CD14-positive monocyte (primary cell): ENCODE results near the gene MRPL40. TPM values are rescaled to one million over a fixed set of nuclear protein-coding genes. Genes with fewer than 3 reads are reported as not detected.

Experiments used
- DNase-seq, 3 donors: peaks; one replicate each; pipeline ENCODE4 v3.0.0-alpha.2; 2011 to 2022
- H2AFZ ChIP-seq: 2 replicates; pipeline ENCODE4 v1.6.0; 2012; ENCODE audit warnings: mild to moderate bottlenecking, low read depth, low read length, inconsistent platforms; ENCODE audit not compliant: insufficient read depth, poor library complexity, severe bottlenecking
- H3K27ac ChIP-seq, 2 donors: 1 replicate in 1 of 2; 2 replicates in 1 of 2; pipeline ENCODE4 v1.5.1; 2012 to 2013; ENCODE audit warnings: low read length in 2 of 2, control low read depth in 1 of 2, inconsistent platforms in 1 of 2, low read depth in 1 of 2, mild to moderate bottlenecking in 1 of 2
- H3K27me3 ChIP-seq, 2 donors: one replicate each; pipeline versions ENCODE4 v1.6.0 to v1.6.1; 2011 to 2013; ENCODE audit warnings: low read length in 2 of 2; ENCODE audit not compliant: control insufficient read depth in 2 of 2, insufficient read depth in 2 of 2
- H3K36me3 ChIP-seq, 2 donors: replicated peaks in 1 of 2; 1 replicate in 1 of 2; 2 replicates in 1 of 2; pipeline versions ENCODE4 v1.5.1 to v1.6.1; 2012 to 2013; ENCODE audit warnings: low read length in 2 of 2, control low read depth in 1 of 2, inconsistent platforms in 1 of 2, mild to moderate bottlenecking in 1 of 2; ENCODE audit not compliant: insufficient read depth in 2 of 2, control insufficient read depth in 1 of 2
- H3K4me1 ChIP-seq, 2 donors: 1 replicate in 1 of 2; 2 replicates in 1 of 2; pipeline versions ENCODE4 v1.5.1 to v1.6.1; 2012 to 2013; ENCODE audit warnings: low read length in 2 of 2, control low read depth in 1 of 2, inconsistent platforms in 1 of 2, mild to moderate bottlenecking in 1 of 2, moderate library complexity in 1 of 2; ENCODE audit not compliant: insufficient read depth in 2 of 2, control insufficient read depth in 1 of 2
- H3K4me2 ChIP-seq: replicated peaks from 2 replicates; pipeline ENCODE3; 2012; ENCODE audit warnings: low read length, moderate library complexity, mild to moderate bottlenecking; ENCODE audit not compliant: poor library complexity, severe bottlenecking; ENCODE audit errors: extremely low read depth
- H3K4me3 ChIP-seq, 3 experiments: fragments of 200-600 bp in 1 of 3; sonication (generic) in 1 of 3; replicated peaks in 1 of 3; 1 replicate in 2 of 3; 2 replicates in 1 of 3; pipeline ENCODE4 v1.5.1; 2011 to 2013; ENCODE audit warnings: low read length in 3 of 3, mild to moderate bottlenecking in 3 of 3, control low read depth in 2 of 3, low read depth in 2 of 3, inconsistent platforms in 1 of 3, moderate library complexity in 1 of 3
- H3K79me2 ChIP-seq: 2 replicates; pipeline ENCODE4 v1.6.0; 2012; ENCODE audit warnings: mild to moderate bottlenecking, control low read depth, inconsistent platforms, low read length, moderate library complexity; ENCODE audit not compliant: insufficient read depth
- H3K9ac ChIP-seq: 2 replicates; pipeline ENCODE4 v1.6.0; 2017; ENCODE audit warnings: low read length, mild to moderate bottlenecking; ENCODE audit not compliant: insufficient read depth, poor library complexity, severe bottlenecking
- H3K9me3 ChIP-seq, 2 donors: replicated peaks in 1 of 2; 1 replicate in 1 of 2; 2 replicates in 1 of 2; pipeline versions ENCODE4 v1.5.1 to v1.6.1; 2012 to 2013; ENCODE audit warnings: low read length in 2 of 2, control low read depth in 1 of 2; ENCODE audit not compliant: control insufficient read depth in 1 of 2, insufficient read depth in 1 of 2
- H4K20me1 ChIP-seq: 2 replicates; pipeline ENCODE4 v1.6.0; 2012; ENCODE audit warnings: mild to moderate bottlenecking, low read length, control low read depth, moderate library complexity; ENCODE audit not compliant: insufficient read depth
- H3K27ac Mint-ChIP-seq, 7 donors: one replicate each; pipeline ENCODE4 v1.8.0; 2020; ENCODE audit warnings: mild to moderate bottlenecking in 7 of 7, mixed read lengths in 7 of 7, moderate library complexity in 6 of 7, inconsistent platforms in 2 of 7
- H3K27me3 Mint-ChIP-seq, 3 donors: one replicate each; pipeline ENCODE4 v1.8.0; 2021 to 2022; ENCODE audit warnings: low read depth in 3 of 3, mild to moderate bottlenecking in 3 of 3, mixed read lengths in 3 of 3, moderate library complexity in 3 of 3, inconsistent platforms in 1 of 3
- H3K36me3 Mint-ChIP-seq, 2 donors: one replicate each; pipeline ENCODE4 v1.8.0; 2020; ENCODE audit warnings: mixed read lengths in 2 of 2, inconsistent platforms in 1 of 2, mild to moderate bottlenecking in 1 of 2
- H3K4me1 Mint-ChIP-seq: one replicate; pipeline ENCODE4 v1.8.0; 2020; ENCODE audit warnings: mild to moderate bottlenecking, mixed read lengths
- H3K4me3 Mint-ChIP-seq, 2 donors: one replicate each; pipeline ENCODE4 v1.8.0; 2020; ENCODE audit warnings: mild to moderate bottlenecking in 2 of 2, mixed read lengths in 2 of 2, moderate library complexity in 1 of 2
- H3K9me3 Mint-ChIP-seq, 7 donors: one replicate each; pipeline ENCODE4 v1.8.0; 2020 to 2022; ENCODE audit warnings: mixed read lengths in 7 of 7, mild to moderate bottlenecking in 6 of 7, moderate library complexity in 6 of 7, inconsistent platforms in 2 of 7
- CTCF ChIP-seq: fragments of 200-600 bp; IDR thresholded peaks from one replicate; pipeline ENCODE4 v1.8.0; 2022; ENCODE audit warnings: antibody characterized with exemption, mild to moderate bottlenecking
- WGBS: methylation state at CpG from one replicate; pipeline ENCODE4 v1.1.5; 2013; ENCODE audit warnings: missing lambda C conversion rate; ENCODE audit not compliant: insufficient coverage; 5-methylcytosine and 5-hydroxymethylcytosine counted together
- intact Hi-C, 2 donors: fragments of 100-400 bp; cut with micrococcal nuclease; formaldehyde crosslinking; loops; one replicate each; pipeline versions ENCODE4 v1.15.0 to v1.15.1; 2023
- polyA plus RNA-seq, 3 donors: library from polyadenylated mRNA; depleted of rRNA in 1 of 3; unstranded in 2 of 3; stranded (reverse) in 1 of 3; fragments of 300-500 nt in 2 of 3; fragments of >200 nt in 1 of 3; fragmentation: Illumina TruSeq in 2 of 3; gene quantifications; 1 replicate in 2 of 3; 2 replicates in 1 of 3; pipeline ENCODE4 v1.2.3, GENCODE V29; 2012 to 2021

MRPL40 gene
- polyA plus RNA-seq, 3 donors: 9.2 to 61.4 (median 48.4) TPM

DNA sequence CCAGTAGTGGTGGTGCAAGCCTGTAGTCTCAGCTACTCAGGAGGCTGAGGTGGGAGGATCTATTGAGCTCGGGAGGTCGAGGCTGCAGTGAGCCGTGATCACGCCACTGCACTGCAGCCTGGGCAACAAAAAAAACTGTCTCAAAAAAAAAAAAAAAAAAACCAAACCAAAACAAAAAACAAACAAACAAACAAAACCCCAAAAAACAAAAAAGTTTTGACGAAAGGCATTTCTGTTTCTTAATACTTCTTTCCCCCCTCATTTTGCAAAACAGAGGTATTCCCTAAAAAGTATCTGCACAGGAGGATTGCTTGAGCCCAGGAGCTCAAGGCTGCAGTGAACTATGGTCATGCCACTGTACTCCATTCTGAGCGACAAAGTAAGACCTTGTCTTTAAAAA, 12.0 kb upstream of the MRPL40 start:
- no peak for TF ChIP-seq CTCF
- H3K4me2 ChIP-seq: no peak overlapping the region
- no peak overlapping the region for H3K4me3 Mint-ChIP-seq

DNA sequence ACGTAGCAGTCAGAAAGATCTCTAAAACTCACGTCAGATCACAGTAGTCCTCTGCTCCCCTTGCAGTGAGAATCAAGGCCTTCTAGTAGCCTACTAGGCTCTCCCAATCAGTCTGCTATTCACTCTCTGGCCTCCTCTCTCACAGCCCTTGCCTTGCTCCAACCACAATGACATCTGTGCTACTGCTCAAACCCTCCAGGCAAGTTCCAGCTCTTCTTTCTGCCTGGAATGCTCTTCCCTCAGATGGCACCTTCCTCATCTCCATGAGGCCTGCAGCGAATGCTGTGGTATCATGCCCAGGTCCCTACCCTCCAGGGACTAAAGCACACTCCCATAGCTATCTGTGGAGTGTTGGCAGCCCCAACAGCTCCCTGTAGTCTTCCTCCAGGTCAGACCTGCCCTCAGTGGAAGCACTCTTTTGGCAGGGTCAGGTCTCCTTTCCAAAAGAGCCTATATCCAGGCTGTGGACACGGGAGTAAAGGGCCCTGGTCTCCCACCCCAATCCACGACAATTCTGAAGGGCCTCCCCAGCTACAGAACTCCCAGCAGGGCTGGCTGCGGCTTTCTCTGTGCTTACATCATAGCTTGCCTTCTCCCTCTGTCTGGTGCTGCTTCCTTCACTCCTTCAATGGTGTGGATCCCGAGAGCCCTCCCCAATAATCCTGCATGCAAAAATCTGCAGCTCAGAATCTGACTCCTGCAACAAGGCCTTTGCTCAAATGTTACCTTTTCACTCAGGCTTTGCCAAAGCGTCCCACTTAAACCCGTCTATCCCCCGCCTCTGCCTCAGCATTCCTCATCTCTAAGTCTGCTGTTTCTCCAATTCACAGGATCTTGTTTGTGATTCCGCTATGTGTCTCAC, 9.7 kb upstream of the MRPL40 start:
- 98% methylated on average over 11 of the region's 11 CpGs for WGBS
- Mint-ChIP-seq H3K4me3 (no peak overlapping the region), H3K4me1 (peaks cover 53% of the 10 kb centered on the region), H3K27ac (peak overlapping the region; percentile 21 to 74 (median 51)), H3K36me3 (peaks cover 0 to 7% of the 10 kb centered on the region in 2 donors), H3K27me3 (no peaks in the 10 kb centered on the region), H3K9me3 (no peaks in the 10 kb centered on the region)
- peaks cover 0 to 2% of the 10 kb centered on the region in 2 donors for H3K36me3 ChIP-seq
- TF ChIP-seq CTCF: no peak
- H3K9me3 ChIP-seq: no peaks in the 10 kb centered on the region
- no peaks in the 10 kb centered on the region for H3K27me3 ChIP-seq
- intact Hi-C loops: no loop called here
- no peak for DNase-seq
- H3K4me2 ChIP-seq: no peak overlapping the region
- H3K4me3 ChIP-seq: no peak overlapping the region
- peak overlapping the region in 1 of 2 donors; percentile 59 for H3K27ac ChIP-seq
- no peak overlapping the region for H2AFZ ChIP-seq
- no peak overlapping the region for H3K9ac ChIP-seq
- H4K20me1 ChIP-seq: peaks cover 94% of the 10 kb centered on the region
- H3K4me1 ChIP-seq: peaks cover 28 to 38% of the 10 kb centered on the region in 2 donors
- H3K79me2 ChIP-seq: peaks cover 99% of the 10 kb centered on the region

More for the DNA sequence above, 12.0 kb upstream of the MRPL40 start:
- peak overlapping the region in 1 of 2 donors; percentile 73 for H3K27ac ChIP-seq
- Mint-ChIP-seq H3K4me1 (peaks cover 45% of the 10 kb centered on the region), H3K27ac (peak overlapping the region in 2 of 7 donors; percentile 69 to 83), H3K27me3 (no peaks in the 10 kb centered on the region), H3K36me3 (peaks cover 1 to 14% of the 10 kb centered on the region in 2 donors), H3K9me3 (peaks cover 0 to 1% (median 0%) of the 10 kb centered on the region in 7 donors)
- no peak for DNase-seq
- H2AFZ ChIP-seq: no peak overlapping the region
- no peaks in the 10 kb centered on the region for H3K9me3 ChIP-seq
- no peak overlapping the region for H3K9ac ChIP-seq
- peaks cover 99% of the 10 kb centered on the region for H3K79me2 ChIP-seq
- H3K4me1 ChIP-seq: peaks cover 22 to 27% of the 10 kb centered on the region in 2 donors
- H4K20me1 ChIP-seq: peaks cover 94% of the 10 kb centered on the region
- H3K4me3 ChIP-seq: no peak overlapping the region
- H3K27me3 ChIP-seq: no peaks in the 10 kb centered on the region
- intact Hi-C loops: no loop called here
- WGBS: 88% methylated on average over 1 of the region's 6 CpGs
- peaks cover 0 to 5% of the 10 kb centered on the region in 2 donors for H3K36me3 ChIP-seq
